Osteoblast (primary cell): ENCODE results near the gene APOBEC3C. TPM values are rescaled to one million over a fixed set of nuclear protein-coding genes. Genes with fewer than 3 reads are reported as not detected.
"Not testable (repeated sequence)": the region's sequence is repeated elsewhere in the genome, so short reads cannot be mapped to it uniquely, and the experiment has no call there.

ENCODE experiments used
- DNase-seq: peaks from one replicate; pipeline ENCODE4 v3.0.0; 2011; ENCODE audit warnings: low spot score, mixed read lengths; ENCODE audit not compliant: insufficient read length; ENCODE audit errors: missing footprints
- H2AFZ ChIP-seq: 2 replicates; pipeline ENCODE4 v1.6.0; 2011; ENCODE audit warnings: mild to moderate bottlenecking, low read length
- H3K27ac ChIP-seq: 2 replicates; pipeline ENCODE4 v1.5.1; 2011; ENCODE audit warnings: mild to moderate bottlenecking, low read depth, low read length, moderate library complexity
- H3K27me3 ChIP-seq: 2 replicates; pipeline ENCODE4 v1.6.0; 2012; ENCODE audit warnings: mild to moderate bottlenecking, control low read depth, inconsistent platforms, low read length, moderate library complexity; ENCODE audit not compliant: insufficient read depth
- H3K36me3 ChIP-seq: 2 replicates; pipeline ENCODE4 v1.5.1; 2011; ENCODE audit warnings: mild to moderate bottlenecking, low read length, control low read depth, moderate library complexity; ENCODE audit not compliant: insufficient read depth
- H3K4me1 ChIP-seq: 2 replicates; pipeline ENCODE4 v1.5.1; 2011; ENCODE audit warnings: mild to moderate bottlenecking, low read length, control low read depth, moderate library complexity; ENCODE audit not compliant: insufficient read depth
- H3K4me2 ChIP-seq: 2 replicates; pipeline ENCODE4 v1.6.0; 2011; ENCODE audit warnings: mild to moderate bottlenecking, low read length; ENCODE audit not compliant: insufficient read depth
- H3K4me3 ChIP-seq: fragments of 200-600 bp; sonication (generic); 3 replicates; pipeline ENCODE4 v1.5.1; 2012; ENCODE audit warnings: mild to moderate bottlenecking, low read length, inconsistent platforms; ENCODE audit not compliant: insufficient read depth
- H3K79me2 ChIP-seq: 2 replicates; pipeline ENCODE4 v1.6.0; 2012; ENCODE audit warnings: mild to moderate bottlenecking, low read length, control low read depth, inconsistent platforms; ENCODE audit not compliant: insufficient read depth
- H3K9me3 ChIP-seq: 2 replicates; pipeline ENCODE4 v1.5.1; 2011; ENCODE audit warnings: low read depth, low read length, control low read depth
- H4K20me1 ChIP-seq: 2 replicates; pipeline ENCODE4 v1.6.0; 2012; ENCODE audit warnings: mild to moderate bottlenecking, low read length, control low read depth; ENCODE audit not compliant: insufficient read depth
- total RNA-seq: library from RNA; depleted of rRNA; stranded (reverse); fragments of >200 nt; gene quantifications from 2 replicates; pipeline ENCODE4 v1.2.3, GENCODE V29; 2012
- TF ChIP-seq, protein P1 (sequence below): IDR thresholded peaks from 2 replicates; pipeline ENCODE4 v1.5.1; 2011; ENCODE audit warnings: mild to moderate bottlenecking, low read depth, low read length, moderate library complexity; ENCODE audit errors: extremely low read depth

Gene APOBEC3C
- total RNA-seq, 1 donor = 16.6 TPM

DNA sequence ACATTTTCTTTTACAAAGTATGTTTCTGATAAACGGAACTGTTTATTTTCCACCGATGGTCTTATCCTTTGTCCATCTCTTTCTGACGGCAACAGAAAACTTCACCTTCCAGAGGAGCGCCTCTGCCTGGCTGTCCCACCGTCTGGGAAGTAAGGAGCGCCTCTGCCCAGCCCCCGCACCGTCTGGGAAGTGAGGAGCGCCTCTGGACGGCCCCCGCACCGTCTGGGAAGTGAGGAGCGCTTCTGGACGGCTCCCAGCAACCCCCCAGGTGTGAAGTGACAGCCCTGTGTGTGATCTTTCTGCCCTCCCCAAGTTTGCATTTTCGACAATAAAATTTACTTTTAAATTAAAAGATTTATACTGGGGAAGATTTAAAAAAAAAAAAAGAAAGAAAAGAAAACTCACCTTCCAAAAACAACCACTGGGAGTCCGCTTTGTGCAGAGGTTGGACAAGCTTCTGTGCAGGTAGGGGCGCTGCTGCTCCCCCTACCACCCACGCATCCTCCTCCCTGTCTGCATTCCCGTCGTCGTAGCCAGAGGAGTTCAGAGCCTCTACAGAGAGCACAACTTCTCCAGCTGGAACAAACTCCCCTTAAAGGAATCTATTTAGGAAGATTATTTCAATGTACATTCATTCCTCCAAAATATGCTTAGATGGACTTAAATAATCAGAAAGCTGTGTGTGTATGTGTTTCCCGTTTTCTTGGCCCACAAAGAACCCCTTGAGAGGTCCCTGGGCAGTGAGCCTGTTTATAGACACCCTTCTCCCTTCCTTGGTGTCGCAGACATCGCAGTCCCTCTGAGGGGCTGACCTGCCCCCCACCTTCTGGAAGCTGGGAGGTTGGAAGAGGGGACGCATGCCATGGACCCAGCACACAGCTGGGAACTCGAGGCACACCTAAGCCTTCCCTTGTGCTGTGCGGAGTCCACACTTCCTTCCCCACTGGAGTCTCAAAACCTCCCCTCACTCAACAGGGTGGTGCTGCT, 32.8 kb upstream of the APOBEC3C start:
- Histone ChIP-seq H4K20me1 (no peaks in the 10 kb centered on the region), H3K9me3 (no peaks in the 10 kb centered on the region), H3K79me2 (no peaks in the 10 kb centered on the region), H3K27me3 (peaks cover under 1% of the 10 kb centered on the region), H3K4me3 (peak overlapping the region; percentile 70), H3K27ac (no peak overlapping the region), H3K36me3 (no peaks in the 10 kb centered on the region), H3K4me1 (peaks cover 17% of the 10 kb centered on the region), H3K4me2 (peak overlapping the region; percentile 84), H2AFZ (peak overlapping the region; percentile 84)
- peak; percentile 69 for DNase-seq
- TF ChIP-seq, protein P1, sequence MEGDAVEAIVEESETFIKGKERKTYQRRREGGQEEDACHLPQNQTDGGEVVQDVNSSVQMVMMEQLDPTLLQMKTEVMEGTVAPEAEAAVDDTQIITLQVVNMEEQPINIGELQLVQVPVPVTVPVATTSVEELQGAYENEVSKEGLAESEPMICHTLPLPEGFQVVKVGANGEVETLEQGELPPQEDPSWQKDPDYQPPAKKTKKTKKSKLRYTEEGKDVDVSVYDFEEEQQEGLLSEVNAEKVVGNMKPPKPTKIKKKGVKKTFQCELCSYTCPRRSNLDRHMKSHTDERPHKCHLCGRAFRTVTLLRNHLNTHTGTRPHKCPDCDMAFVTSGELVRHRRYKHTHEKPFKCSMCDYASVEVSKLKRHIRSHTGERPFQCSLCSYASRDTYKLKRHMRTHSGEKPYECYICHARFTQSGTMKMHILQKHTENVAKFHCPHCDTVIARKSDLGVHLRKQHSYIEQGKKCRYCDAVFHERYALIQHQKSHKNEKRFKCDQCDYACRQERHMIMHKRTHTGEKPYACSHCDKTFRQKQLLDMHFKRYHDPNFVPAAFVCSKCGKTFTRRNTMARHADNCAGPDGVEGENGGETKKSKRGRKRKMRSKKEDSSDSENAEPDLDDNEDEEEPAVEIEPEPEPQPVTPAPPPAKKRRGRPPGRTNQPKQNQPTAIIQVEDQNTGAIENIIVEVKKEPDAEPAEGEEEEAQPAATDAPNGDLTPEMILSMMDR = peak; percentile 31

DNA sequence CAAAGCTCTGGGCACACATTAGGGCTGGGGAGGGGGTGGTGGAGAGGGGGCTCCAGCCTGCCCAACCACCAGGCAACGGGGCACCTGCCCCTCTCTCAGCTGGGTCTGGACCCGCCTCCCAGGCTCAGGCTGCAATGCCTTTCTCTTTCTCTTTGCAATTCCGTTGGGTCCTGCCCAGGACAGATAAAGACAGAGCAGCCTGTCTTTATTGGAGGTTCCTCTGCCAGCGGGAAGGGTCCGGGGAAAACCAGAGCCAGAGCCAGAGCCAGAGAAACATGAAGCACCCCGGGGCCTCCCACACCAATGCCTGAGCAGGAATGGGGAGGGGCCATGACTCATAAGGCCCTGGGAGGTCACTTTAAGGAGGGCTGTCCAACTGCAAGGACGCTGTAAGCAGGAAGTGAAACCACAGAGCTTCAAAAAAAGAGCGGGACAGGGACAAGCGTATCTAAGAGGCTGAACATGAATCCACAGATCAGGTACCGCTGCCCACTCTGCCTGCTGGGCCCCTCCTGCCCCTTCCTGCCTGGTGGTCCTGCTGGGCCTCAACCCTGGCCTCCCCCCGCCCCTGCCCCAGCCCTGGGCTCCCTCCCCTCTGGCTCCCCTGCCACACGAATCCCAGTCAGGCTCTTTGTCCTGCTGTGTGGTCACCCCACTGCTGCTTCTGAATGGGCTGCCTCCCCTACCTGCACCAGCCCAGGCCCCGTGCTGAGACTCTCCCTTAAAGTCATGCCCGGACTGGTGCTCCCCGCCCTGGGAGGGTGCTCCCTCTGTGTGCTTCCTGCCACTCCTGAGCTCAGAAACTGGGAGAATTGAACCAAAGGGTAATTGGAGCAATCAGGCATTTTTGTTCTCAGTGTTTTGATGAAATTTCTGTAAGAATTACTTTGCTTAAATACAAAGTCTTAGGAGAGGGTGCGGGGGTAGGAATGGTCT, 31.8 kb upstream of the APOBEC3C start, which contains the start of gene APOBEC3B:
APOBEC3B (plus strand) TSS at position 356 of the 936 bp plus-strand sequence; CDS start at position 463, 107 bp downstream.
- peak within 1 kb of the TSS; percentile 84 for H2AFZ ChIP-seq
- no peaks in the 10 kb centered on the region for H3K79me2 ChIP-seq
- peak; percentile 94 for DNase-seq
- peak within 1 kb of the TSS; percentile 17 for H3K27ac ChIP-seq
- H4K20me1 ChIP-seq = no peaks in the 10 kb centered on the region
- no peaks in the 10 kb centered on the region for H3K9me3 ChIP-seq
- H3K4me3 ChIP-seq = peak within 1 kb of the TSS; percentile 70
- no peaks in the 10 kb centered on the region for H3K27me3 ChIP-seq
- TF ChIP-seq, protein P1 = no peak
- no peaks in the 10 kb centered on the region for H3K36me3 ChIP-seq
- peak within 1 kb of the TSS; percentile 84 for H3K4me2 ChIP-seq
- peaks cover 17% of the 10 kb centered on the region for H3K4me1 ChIP-seq

DNA sequence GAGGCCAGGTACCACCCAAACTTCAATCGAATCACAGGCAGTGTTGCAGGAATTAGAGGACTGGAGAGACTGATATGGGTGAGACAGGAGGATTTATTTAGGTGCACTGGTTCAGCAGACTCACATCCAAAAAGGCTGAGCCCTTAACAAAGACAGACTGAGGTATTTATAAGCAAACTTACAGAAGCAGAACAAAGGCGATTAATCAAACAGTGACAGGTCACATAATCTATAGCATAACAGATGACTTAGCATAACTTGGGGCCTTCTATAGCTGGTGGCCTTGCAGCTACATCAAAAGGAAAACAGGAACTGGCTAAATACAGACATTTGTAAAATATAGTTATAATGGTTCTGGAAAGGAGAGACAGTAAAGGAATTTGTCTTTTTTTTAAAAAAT, 29.8 kb upstream of the APOBEC3C start:
- TF ChIP-seq, protein P1 = no peak
- H3K4me1 ChIP-seq = peaks cover 17% of the 10 kb centered on the region
- no peak overlapping the region for H3K4me3 ChIP-seq
- DNase-seq = no peak
- no peak overlapping the region for H3K4me2 ChIP-seq
- H3K36me3 ChIP-seq = no peaks in the 10 kb centered on the region
- no peak overlapping the region for H2AFZ ChIP-seq
- H3K9me3 ChIP-seq = no peaks in the 10 kb centered on the region
- H4K20me1 ChIP-seq = no peaks in the 10 kb centered on the region
- no peak overlapping the region for H3K27ac ChIP-seq
- no peaks in the 10 kb centered on the region for H3K79me2 ChIP-seq
- H3K27me3 ChIP-seq = no peaks in the 10 kb centered on the region

DNA sequence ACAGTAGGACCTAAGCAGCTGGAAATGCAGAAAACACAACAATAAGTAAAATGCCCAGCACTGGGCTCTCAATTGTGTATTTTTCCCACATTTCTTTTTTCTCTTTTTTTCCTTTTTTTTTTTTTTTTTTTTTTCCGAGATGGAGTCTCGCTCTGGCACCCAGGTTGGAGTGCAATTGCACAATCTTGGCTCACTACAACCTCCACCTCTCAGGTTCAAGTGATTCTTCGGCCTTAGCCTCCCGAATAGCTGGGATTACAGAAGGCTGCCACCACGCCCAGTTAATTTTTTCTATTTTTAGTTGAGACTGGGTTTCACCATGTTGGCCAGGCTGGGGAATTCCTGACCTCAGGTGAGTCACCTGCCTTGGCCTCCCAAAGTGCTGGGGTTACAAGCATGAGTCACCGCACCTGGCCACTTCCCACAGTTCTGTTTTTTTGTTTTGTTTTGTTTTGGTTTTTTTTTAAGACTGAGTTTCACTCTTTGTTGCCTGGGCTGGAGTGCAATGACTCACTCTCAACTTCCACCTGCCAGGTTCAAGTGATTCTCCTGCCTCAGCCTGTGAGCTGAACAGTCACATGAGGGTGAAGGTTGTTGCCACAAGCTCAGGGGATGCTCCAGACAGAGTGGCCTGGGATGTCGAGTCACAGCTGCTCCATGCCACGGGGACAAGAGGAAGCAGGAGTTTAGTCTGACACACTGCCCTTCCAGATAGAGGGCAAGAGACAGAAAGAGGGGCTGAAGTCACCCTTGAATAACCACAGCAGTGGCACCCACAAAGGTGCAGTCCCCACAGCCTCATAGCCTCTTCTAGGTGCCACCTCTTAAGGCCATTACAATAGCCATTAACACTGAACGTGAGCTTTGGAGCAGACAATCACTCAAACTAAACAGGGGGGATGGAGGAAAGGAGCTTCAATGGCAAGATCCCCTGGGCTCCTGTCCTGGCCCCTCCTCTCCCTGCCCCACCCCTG, 29.0 kb upstream of the APOBEC3C start:
- peaks cover 17% of the 10 kb centered on the region for H3K4me1 ChIP-seq
- H3K27me3 ChIP-seq, H3K4me2 ChIP-seq, H3K36me3 ChIP-seq, H4K20me1 ChIP-seq, DNase-seq, H3K9me3 ChIP-seq, H2AFZ ChIP-seq, H3K4me3 ChIP-seq, H3K79me2 ChIP-seq, H3K27ac ChIP-seq: not testable (repeated sequence)
